ENCODE data around the gene DENR.

DNA sequence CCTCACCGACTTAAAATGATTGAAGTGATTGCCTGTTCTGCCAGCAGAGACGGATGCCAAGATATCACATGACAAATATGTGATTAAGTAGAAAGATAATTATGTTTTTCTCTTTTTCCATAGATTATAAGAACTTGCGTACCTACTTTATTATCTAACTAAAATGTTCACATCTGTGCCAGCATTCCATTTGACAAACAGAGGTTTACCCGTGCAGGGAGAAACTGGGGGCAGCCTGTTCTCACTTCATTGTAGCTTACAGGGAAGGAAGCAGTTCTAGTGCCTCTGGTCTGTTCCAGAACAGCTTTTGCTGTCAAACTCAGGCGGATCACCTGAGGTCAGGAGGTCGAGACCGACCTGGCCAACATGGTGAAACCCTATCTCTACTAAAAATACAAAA lies 51.3 kb downstream of the DENR start:
- TF ChIP-seq SMC3 (conservative IDR thresholded peaks at IDR 0.05; ENCODE audit: poor library complexity), result no peak
- TF ChIP-seq CTCF (IDR thresholded peaks at IDR 0.05; ENCODE audit: poor library complexity, severe bottlenecking), result no peak
- TF ChIP-seq POLR2AphosphoS5 (IDR thresholded peaks at IDR 0.05), result no peak
- TF ChIP-seq RAD21 (conservative IDR thresholded peaks at IDR 0.05), result no peak
- TF ChIP-seq EP300 (conservative IDR thresholded peaks at IDR 0.05; ENCODE audit: poor library complexity, severe bottlenecking), result no peak
- TF ChIP-seq MXI1 (conservative IDR thresholded peaks at IDR 0.05; ENCODE audit: poor library complexity, severe bottlenecking), result no peak
- TF ChIP-seq, protein P1, sequence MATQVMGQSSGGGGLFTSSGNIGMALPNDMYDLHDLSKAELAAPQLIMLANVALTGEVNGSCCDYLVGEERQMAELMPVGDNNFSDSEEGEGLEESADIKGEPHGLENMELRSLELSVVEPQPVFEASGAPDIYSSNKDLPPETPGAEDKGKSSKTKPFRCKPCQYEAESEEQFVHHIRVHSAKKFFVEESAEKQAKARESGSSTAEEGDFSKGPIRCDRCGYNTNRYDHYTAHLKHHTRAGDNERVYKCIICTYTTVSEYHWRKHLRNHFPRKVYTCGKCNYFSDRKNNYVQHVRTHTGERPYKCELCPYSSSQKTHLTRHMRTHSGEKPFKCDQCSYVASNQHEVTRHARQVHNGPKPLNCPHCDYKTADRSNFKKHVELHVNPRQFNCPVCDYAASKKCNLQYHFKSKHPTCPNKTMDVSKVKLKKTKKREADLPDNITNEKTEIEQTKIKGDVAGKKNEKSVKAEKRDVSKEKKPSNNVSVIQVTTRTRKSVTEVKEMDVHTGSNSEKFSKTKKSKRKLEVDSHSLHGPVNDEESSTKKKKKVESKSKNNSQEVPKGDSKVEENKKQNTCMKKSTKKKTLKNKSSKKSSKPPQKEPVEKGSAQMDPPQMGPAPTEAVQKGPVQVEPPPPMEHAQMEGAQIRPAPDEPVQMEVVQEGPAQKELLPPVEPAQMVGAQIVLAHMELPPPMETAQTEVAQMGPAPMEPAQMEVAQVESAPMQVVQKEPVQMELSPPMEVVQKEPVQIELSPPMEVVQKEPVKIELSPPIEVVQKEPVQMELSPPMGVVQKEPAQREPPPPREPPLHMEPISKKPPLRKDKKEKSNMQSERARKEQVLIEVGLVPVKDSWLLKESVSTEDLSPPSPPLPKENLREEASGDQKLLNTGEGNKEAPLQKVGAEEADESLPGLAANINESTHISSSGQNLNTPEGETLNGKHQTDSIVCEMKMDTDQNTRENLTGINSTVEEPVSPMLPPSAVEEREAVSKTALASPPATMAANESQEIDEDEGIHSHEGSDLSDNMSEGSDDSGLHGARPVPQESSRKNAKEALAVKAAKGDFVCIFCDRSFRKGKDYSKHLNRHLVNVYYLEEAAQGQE (IDR thresholded peaks at IDR 0.05; ENCODE audit: borderline replicate concordance), result no peak
- no peak for TF ChIP-seq TAF1 (IDR thresholded peaks at IDR 0.05; ENCODE audit: low read depth)

Data from neural cell (in vitro differentiated cells).